LNCAP (cell line): ENCODE measurements around the gene POLN.

Source experiments
- TF ChIP-seq, protein P1 (sequence below): fragments of 450-650 bp; IDR thresholded peaks from 2 replicates; pipeline ENCODE4 v1.5.1; 2017; ENCODE audit warnings: mild to moderate bottlenecking

The POLN gene

DNA sequence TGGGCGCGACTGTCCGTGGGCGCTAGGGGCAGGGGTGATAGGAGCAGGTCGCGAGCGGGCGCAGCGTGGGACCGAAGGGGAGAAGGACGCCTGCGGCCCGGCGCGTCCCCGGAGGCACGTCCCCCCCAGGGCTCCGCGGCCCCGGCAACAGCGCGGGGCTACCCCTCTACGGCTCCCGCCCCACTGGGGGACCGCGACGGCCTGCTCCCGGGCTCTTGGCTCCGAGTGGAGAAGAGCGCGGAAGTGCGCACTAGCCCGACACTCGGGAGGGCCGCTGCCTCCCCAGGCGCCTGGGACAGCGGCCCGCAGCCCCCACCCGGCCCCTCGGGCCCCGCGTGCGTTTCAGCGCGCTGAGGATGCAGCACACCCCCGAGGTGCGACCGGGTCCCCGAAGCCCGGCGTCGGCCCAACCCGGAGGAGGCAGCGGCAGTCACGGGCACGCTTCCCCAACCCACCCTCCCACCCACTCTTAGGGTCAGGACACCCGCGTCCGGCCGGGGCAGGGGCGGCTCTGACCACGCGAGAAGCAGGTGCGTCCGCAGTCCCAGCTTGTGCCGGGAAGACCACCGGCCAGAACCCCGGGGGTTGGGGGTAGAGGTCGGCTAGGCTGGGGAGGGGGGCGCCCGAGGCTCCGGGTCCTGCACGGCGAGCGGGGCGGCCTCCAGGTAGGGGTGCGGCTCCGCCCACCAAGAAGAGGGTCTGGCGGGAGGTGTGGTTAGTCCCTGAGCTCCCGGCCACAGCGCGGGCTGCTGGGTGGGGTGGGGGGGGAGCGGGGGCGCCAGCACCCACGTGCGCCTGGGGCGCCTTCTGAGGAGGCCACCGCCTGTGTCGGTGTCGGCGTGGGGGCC is 201.3 kb downstream of the POLN start:
- TF ChIP-seq, protein P1, sequence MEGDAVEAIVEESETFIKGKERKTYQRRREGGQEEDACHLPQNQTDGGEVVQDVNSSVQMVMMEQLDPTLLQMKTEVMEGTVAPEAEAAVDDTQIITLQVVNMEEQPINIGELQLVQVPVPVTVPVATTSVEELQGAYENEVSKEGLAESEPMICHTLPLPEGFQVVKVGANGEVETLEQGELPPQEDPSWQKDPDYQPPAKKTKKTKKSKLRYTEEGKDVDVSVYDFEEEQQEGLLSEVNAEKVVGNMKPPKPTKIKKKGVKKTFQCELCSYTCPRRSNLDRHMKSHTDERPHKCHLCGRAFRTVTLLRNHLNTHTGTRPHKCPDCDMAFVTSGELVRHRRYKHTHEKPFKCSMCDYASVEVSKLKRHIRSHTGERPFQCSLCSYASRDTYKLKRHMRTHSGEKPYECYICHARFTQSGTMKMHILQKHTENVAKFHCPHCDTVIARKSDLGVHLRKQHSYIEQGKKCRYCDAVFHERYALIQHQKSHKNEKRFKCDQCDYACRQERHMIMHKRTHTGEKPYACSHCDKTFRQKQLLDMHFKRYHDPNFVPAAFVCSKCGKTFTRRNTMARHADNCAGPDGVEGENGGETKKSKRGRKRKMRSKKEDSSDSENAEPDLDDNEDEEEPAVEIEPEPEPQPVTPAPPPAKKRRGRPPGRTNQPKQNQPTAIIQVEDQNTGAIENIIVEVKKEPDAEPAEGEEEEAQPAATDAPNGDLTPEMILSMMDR: no peak

DNA sequence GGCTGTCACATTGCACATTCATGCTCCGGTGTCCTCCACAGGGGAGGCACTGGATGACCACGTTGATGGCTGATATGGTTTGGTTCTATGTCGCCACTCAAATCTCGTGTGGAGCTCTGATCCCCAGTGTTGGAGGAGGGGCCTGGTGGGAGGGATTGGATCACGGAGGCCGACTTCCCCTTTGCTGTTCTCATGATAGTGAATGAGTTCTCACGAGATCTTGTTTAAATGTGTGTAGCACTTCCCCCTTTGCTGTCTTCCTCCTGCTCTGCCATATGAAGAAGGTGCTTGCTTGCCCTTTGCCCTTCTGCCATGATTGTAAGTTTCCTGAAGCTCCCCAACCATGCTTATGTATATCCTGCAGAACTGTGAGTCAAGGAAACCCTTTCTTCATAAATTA is 205.1 kb downstream of the POLN start:
- TF ChIP-seq, protein P1: no peak

DNA sequence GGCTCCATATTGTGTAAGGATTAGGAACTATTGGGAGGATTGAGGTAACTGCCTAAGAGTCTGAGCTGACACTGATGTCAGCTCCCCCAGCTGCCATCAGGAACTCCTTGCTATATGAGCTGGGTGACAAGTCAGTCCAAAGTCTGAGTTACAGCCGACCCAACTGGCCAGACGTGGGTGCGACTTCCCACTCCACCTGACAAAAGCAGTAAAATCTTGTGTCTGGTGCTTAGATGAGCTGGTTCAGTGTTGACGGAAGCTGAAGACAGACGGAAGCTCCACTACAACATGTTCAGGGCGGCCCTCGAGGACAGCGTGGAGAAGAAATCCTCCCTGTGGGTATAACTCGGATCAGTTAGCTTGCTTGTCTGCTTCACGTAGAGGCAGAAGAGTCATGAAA is 205.6 kb downstream of the POLN start:
- TF ChIP-seq, protein P1: no peak

DNA sequence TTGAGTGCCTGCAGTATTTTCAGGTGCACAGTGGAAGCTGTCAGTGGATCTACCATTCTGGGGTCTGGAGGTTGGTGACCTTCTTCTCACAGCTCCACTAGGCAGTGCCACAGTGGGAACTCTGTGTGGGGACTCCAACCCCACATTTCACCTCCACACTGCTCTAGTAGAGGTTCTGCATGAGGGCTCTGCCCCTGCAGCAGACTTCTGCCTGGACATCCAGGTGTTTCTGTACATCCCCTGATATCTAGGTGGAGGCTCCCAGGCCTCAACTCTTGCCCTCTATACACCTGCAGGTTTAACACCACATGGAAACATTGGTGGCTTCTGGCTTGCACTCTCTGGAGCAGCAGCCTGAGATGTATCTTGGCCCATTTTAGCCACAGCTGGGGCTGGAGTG is 216.1 kb downstream of the POLN start:
- TF ChIP-seq, protein P1: no peak

DNA sequence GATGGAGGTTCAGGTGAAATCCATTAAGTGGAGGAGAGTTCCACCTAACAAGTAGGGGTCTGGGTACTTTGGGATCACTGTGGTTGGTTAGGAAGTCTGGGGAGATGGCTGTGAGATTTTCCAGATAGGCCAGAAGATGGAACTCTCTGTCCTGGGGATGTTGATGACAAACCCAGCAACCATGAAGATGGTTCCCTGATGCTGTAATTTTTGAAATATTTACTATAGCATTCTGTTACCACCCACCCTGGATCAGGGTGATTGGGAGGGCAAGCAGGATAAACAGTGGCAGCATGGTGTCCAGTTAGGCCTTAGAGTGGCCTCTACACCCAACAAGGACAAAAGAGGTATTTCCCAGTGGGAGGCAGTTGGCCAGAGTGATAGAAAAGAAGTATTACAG is 217.2 kb downstream of the POLN start:
- TF ChIP-seq, protein P1: no peak
